K562 (cell line): ENCODE data around the gene DCTD. TPM values are rescaled to one million over a fixed set of nuclear protein-coding genes. Genes with fewer than 3 reads are reported as not detected.

Source experiments
- ATF2 ChIP-seq: sonication (generic); formaldehyde crosslinking; IDR thresholded peaks from 2 replicates; pipeline ENCODE4 v1.8.1; 2022; ENCODE audit warnings: missing genetic modification reagents
- BMI1 ChIP-seq: fragments of 150-350 bp; IDR thresholded peaks from 2 replicates; pipeline ENCODE4 v1.6.1; 2014; ENCODE audit warnings: low read length
- CTBP1 ChIP-seq: fragments of 450-650 bp; IDR thresholded peaks from 2 replicates; pipeline ENCODE4 v1.6.1; 2016; ENCODE audit warnings: borderline replicate concordance
- MAFF ChIP-seq: IDR thresholded peaks from 2 replicates; pipeline ENCODE4 v1.6.1; 2012; ENCODE audit warnings: low read length, improper control_type of control experiment
- PCBP2 ChIP-seq: fragments of 200-400 bp; formaldehyde crosslinking; IDR thresholded peaks from 2 replicates; pipeline ENCODE4 v1.6.1; 2018; ENCODE audit warnings: low read length, low read depth, mild to moderate bottlenecking, moderate library complexity; ENCODE audit not compliant: poor library complexity, severe bottlenecking
- PPARD ChIP-seq: fragments of 250-450 bp; sonication (Bioruptor Pico); IDR thresholded peaks from 2 replicates; pipeline ENCODE4 v1.8.0; 2022; ENCODE audit warnings: inconsistent platforms, mild to moderate bottlenecking, moderate library complexity
- PREB ChIP-seq: sonication (generic); formaldehyde crosslinking; IDR thresholded peaks from 2 replicates; pipeline ENCODE4 v1.8.1; 2023; ENCODE audit warnings: mild to moderate bottlenecking, missing genetic modification reagents
- PTRF ChIP-seq: fragments of 450-650 bp; IDR thresholded peaks from 2 replicates; pipeline ENCODE4 v1.6.1; 2016; ENCODE audit warnings: mild to moderate bottlenecking, missing genetic modification characterization, missing compliant biosample characterization
- VEZF1 ChIP-seq: fragments of 200-800 bp; sonication (Bioruptor generic); IDR thresholded peaks from 2 replicates; pipeline ENCODE4 v1.6.1; 2017; ENCODE audit warnings: missing genetic modification characterization, missing compliant biosample characterization
- ZBTB11 ChIP-seq, 3 experiments: fragments of 200-800 bp in 1 of 3; fragments of 250-450 bp in 1 of 3; fragments of 450-650 bp in 1 of 3; sonication (Bioruptor Pico) in 1 of 3; sonication (Bioruptor generic) in 1 of 3; formaldehyde crosslinking in 1 of 3; IDR thresholded peaks; 2 replicates each; pipeline versions ENCODE4 v1.6.1 to v1.8.0; 2016 to 2022; ENCODE audit warnings: mild to moderate bottlenecking in 2 of 3, missing genetic modification characterization in 2 of 3, missing compliant biosample characterization in 1 of 3, moderate library complexity in 1 of 3
- ZBTB12 ChIP-seq: fragments of 250-450 bp; sonication (Bioruptor Pico); IDR thresholded peaks from 2 replicates; pipeline ENCODE4 v1.4.0; 2020
- ZBTB9 ChIP-seq: fragments of 450-650 bp; formaldehyde crosslinking; IDR thresholded peaks from 2 replicates; pipeline ENCODE4 v1.4.0; 2020; ENCODE audit warnings: mild to moderate bottlenecking, moderate library complexity
- ZC3H4 ChIP-seq: sonication (generic); formaldehyde crosslinking; IDR thresholded peaks from 2 replicates; pipeline ENCODE4 v1.9.0; 2021; ENCODE audit warnings: missing genetic modification reagents, borderline replicate concordance
- ZNF253 ChIP-seq: fragments of 250-450 bp; sonication (Bioruptor Pico); conservative IDR thresholded peaks from 2 replicates; pipeline ENCODE4 v1.6.1; 2021; ENCODE audit warnings: mild to moderate bottlenecking
- ZNF3 ChIP-seq: fragments of 250-450 bp; sonication (Bioruptor Pico); IDR thresholded peaks from 2 replicates; pipeline ENCODE4 v1.5.0; 2021; ENCODE audit warnings: mild to moderate bottlenecking, moderate library complexity
- ZNF347 ChIP-seq: fragments of 450-650 bp; formaldehyde crosslinking; IDR thresholded peaks from 2 replicates; pipeline ENCODE4 v1.4.0; 2020; ENCODE audit warnings: low read depth, mild to moderate bottlenecking, moderate library complexity
- ZNF644 ChIP-seq: fragments of 200-800 bp; sonication (Bioruptor generic); IDR thresholded peaks from 2 replicates; pipeline ENCODE4 v1.6.1; 2016; ENCODE audit warnings: low read depth, missing genetic modification characterization, missing compliant biosample characterization
- polyA plus RNA-seq, 8 experiments: library from polyadenylated mRNA; depleted of rRNA in 4 of 8; stranded (reverse) in 5 of 8; unstranded in 3 of 8; fragments of >200 nt; fragmentation: Nextera tagmentation in 2 of 8; fragmentation: Illumina TruSeq in 1 of 8; extraction: Ambion mirVana in 2 of 8; extraction: Trizol in 1 of 8; gene quantifications; 2 replicates each; pipeline versions ENCODE4 v1.2.1 to v1.2.3, GENCODE V29; 2011 to 2014; ENCODE audit warnings: inconsistent platforms in 1 of 8, missing spikeins in 1 of 8
- total RNA-seq, 7 experiments: library from RNA; depleted of rRNA in 6 of 7; stranded (reverse); fragments of >200 nt in 6 of 7; fragmentation: Illumina TruSeq in 2 of 7; extraction: Trizol in 2 of 7; gene quantifications; 2 replicates each; pipeline versions ENCODE4 v1.2.1 to v1.2.3, GENCODE V29; 2011 to 2021; ENCODE audit warnings: low replicate concordance in 1 of 7

The DCTD gene
- total and polyA plus RNA-seq, 9 of the 15 experiments (the other 6 are each of a cell fraction or from before 2014, with no cell fraction given) = 38.7 to 114 (median 76.5) TPM

GRCh38 chr4:182925298-182925757 lies 8.1 kb upstream of the DCTD start (continued):
- TF ChIP-seq ZNF644 (tag) (no peak), CTBP1 (peak; percentile 68; the same call in 1 of the 2 replicates), ZNF347 (CRISPR knock-in tag) (no peak), ZBTB12 (CRISPR knock-in tag) (no peak), ATF2 (CRISPR knock-in tag) (no peak), VEZF1 (CRISPR knock-in tag) (peak; percentile 33; the same call in 1 of the 2 replicates), MAFF (no peak), PTRF (tag) (no peak), PCBP2 (no peak), BMI1 (0 out of 2 replicates have a peak, but pooled peaks have one; percentile 30), ZC3H4 (CRISPR knock-in tag) (no peak), ZNF253 (CRISPR knock-in tag) (no peak), PPARD (CRISPR knock-in tag) (no peak), ZBTB9 (CRISPR knock-in tag) (no peak), PREB (CRISPR knock-in tag) (no peak), ZBTB11 (CRISPR knock-in tag; IDR thresholded peaks at IDR 0.05) (no peak), ZNF3 (no peak)
